Inflammatory macrophage (primary cell): ENCODE results near the gene ROMO1.
A peak's percentile ranks its signal among the peaks of the same experiment; 100 is the strongest.
"Not testable (repeated sequence)": the region's sequence is repeated elsewhere in the genome, so short reads cannot be mapped to it uniquely, and the experiment has no call there.

Source experiments
- DNase-seq, 2 donors: peaks; one replicate each; pipeline ENCODE4 v3.0.0-alpha.2; 2020 to 2022

The ROMO1 gene

DNA sequence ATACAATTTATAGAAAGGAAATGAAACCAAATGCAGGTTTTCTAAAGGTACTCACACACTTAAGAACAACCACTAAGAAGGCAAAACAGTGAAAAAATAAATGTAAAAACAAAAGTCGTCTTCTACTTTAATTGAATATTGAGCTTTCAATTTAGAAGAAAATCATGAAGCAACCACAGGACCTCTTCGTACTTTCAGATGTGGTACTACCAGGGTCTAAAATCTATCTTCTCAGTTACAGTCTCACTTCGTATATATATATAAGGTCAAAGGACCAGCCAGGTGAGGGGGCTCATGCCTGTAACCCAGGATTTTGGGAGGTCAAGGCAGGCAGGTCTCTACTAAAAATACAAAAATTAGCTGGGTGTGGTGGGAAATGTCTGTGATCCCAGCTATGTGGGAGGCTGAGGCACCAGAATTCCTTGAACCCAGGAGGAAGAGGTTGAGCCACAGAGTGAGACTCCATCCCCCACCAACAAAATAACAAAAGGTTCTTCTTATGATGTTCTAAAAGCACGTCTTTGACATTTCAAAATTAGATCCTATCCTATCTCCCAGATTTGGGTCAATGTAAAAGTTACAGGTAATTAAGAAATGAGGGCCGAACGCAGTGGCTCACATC, 12.5 kb downstream of the ROMO1 start:
- DNase-seq: no peak

GRCh38 chr20:35713120-35713519, 13.9 kb downstream of the ROMO1 start:
- not testable (repeated sequence) for DNase-seq

DNA sequence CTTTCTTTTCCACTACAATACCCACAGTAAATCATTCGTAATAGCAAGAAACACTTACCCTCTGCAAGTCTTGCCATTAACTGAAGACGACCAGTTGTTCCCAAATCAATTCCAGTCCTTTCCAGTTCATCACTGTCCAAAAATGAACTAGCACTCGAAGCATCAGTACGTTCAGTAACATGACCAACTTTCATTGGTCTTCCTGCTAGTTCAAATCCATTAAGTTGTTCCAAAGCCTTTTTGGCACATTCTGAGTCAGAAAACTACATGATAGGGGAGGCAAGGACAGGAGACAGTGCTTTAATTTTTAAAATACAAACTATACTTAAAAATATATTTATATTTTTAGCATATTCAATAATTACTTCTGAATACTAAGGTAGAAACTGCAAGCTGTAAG, 14.9 kb downstream of the ROMO1 start:
- DNase-seq: no peak

- DNase-seq: no peak
Observed at GRCh38 chr20:35715652-35716051, 16.4 kb downstream of the ROMO1 start.

- DNase-seq: no peak
Observed at GRCh38 chr20:35716330-35716729, 17.1 kb downstream of the ROMO1 start.

GRCh38 chr20:35718321-35718720, 19.1 kb downstream of the ROMO1 start:
- not testable (repeated sequence) for DNase-seq

GRCh38 chr20:35718972-35719635, 19.9 kb downstream of the ROMO1 start:
- DNase-seq: no peak

DNA sequence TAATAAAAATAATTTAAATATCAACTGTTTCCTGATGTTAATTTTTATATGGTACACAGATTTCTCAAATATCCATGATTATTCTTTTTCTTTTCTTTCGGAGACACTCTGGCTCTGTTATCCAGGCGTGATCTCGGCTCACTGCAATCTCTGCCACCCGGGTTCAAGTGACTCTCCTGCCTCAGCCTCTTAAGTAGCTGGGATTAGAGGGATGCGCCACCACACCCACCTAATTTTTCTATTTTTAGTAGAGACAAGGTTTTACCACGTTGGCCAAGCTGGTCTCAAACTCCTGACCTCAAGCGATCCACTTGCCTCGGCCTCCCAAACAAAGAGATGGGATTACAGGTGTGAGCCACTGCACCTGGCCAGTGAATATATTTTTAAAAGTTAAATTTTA, 20.5 kb downstream of the ROMO1 start:
- no peak for DNase-seq

GRCh38 chr20:35720165-35721123, 21.2 kb downstream of the ROMO1 start:
- no peak for DNase-seq

DNA sequence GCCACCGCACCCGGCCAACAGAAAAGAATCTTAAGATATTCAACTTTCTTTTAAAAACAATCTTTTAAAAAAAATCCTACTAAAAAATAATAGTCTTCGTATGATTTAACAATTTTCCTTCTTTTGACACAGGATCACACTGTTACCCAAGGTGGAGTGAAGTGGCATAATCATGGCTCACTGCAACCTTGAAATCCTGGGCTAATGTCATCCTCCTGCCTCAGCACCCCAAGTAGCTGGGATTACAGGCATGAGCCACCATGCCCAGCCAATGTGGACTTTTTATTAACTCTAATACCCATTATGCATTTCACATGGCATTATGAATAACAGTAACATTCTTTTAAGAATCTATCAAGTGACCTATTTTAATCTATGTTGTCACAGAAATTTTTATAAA, 22.0 kb downstream of the ROMO1 start:
- DNase-seq: no peak

DNA sequence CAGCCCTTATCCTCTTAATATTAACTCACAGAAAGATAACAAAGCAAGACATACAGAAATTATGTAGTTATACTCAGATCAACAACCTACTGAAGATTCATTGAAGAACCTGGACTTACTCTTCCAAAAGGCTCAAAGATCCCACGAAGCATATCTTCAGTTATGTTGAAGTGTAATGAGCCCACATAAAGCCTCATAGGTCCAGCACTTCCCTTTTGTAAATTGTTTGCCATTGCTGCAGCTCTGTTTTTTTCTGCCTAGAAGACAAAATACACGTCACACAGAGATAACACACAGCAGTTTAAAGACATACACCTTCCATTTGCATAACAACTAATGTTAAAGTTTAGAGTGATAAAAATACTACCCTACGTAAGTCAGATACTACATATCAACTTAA, 22.4 kb downstream of the ROMO1 start:
- no peak for DNase-seq

DNA sequence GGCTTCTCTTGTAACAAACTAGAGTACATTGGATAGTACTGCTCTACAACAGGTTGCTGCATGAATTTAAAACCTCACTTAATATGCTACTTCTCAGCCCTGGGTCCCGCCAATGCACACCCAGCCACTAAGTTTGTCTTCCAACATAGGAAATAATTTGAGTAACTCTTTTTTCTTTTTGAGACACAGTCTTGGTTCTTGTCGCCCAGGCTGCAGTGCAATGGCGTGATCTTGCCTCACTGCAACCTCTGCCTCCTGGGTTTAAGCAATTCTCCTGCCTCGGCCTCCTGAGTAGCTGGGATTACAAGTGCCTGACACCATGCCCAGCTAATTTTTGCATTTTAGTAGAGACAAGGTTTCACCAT, 24.1 kb downstream of the ROMO1 start:
- DNase-seq: not testable (repeated sequence)

DNA sequence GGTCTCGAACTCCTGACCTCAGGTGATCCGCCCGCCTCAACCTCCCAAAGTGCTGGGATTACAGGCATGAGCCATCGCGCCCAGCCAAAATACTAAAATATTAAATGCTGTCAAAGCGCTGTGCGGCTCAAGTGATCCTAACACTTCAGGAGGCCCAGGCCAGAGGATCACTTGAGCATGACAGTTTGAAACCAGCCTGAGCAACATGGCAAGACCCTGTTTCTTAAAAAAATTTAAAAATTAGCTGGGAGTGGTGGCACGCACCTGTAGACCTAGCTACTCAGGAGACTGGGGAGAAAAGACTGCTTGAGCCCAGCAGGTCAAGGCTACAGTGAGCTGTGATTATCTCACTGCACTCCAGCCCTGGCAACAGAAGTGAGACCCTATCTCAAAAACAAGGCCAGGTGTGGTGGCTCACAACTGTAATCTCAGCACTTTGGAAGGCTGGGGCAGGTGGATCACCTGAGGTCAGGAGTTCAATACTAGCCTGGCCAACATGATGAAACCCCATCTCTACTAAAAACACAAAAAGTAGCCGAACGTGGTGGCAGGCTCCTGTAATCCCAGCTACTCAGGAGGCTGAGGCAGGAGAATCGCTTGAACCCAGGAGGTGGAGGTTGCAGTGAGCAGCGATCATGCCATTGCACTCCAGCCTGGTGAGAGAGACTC, 24.6 kb downstream of the ROMO1 start:
- not testable (repeated sequence) for DNase-seq

- no peak for DNase-seq
Observed at GRCh38 chr20:35724321-35725230, 25.4 kb downstream of the ROMO1 start.

GRCh38 chr20:35726842-35727711, 27.9 kb downstream of the ROMO1 start:
- DNase-seq: peak; percentile 58 to 68

DNA sequence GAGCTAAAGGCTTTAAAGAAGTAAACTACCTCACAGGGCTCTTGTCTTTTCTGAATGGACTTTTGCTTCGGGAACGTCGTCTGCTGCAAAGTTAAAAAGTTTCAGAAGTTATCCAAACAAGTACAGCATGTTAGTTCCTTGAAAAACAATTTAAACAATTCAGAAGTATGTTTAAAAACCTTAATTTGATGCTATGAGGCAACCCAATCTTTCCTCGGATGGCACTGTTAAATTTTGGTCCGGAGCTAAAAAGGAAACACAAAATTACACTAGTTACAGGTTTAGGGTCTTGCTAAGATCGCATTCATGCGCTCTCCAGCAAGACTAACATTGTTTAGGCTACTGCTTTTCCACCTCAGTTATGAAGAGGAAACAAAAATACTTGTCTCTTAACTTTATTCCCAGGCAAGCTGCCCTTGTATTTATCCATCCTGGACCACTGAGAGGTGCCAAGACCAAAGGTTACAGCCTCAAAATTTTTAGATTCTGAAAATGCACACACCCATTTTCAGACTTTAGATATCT, 30.1 kb downstream of the ROMO1 start:
- DNase-seq: no peak

DNA sequence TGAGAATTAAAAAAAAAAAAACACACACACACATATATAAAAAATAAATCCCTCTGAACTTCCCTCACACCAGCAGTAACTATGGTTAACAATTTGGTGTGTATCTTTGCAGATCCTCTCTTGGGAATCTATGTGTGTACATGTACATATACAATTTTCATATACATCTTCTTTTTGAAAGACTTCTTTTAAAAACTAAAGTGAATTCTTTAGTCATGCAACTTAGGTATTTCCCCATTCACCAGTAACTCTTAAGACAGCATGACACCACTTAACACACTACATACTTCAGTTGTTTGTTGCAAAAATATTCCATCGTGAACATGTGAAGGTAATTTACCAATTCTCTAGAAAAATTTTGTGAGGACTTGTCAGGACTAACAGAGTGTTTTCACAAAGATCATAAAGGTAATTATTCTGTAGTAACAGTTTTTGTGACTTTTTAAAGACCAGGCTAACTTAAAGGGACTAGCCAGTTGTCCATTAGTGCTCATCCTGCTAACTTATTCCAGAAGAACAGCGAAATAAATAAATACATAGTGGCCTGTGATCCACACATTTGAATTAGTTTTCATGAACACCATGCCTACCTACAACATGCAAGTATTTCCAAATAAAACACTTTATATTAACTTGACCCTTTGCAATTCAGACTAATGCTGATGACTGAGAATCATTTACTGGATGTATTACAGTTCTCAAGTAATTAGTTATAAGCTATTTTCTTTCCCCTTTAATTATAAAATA, 30.8 kb downstream of the ROMO1 start:
- no peak for DNase-seq

- no peak for DNase-seq
Observed at GRCh38 chr20:35730583-35731468, 31.6 kb downstream of the ROMO1 start.

DNA sequence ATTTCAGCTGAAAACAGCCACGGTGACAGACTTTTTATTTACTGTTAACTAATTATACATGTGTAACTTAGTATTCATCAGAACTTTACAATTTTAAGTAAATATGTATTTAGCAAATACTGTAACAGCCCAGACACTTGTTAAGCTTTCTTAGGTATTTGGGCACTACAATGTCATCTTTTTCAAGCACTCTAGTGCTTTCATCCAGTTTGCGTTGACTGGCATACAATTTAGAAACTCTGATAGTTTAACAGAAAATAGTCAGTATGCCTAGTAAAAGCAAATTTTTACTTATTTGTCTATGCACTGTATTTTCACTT, 32.2 kb downstream of the ROMO1 start:
- no peak for DNase-seq
